H4 (cell line): Measurements from ENCODE around the gene CHCT1. TPM values are rescaled to one million over a fixed set of nuclear protein-coding genes. Genes with fewer than 3 reads are reported as not detected.
"Not testable (repeated sequence)": the region's sequence is repeated elsewhere in the genome, so short reads cannot be mapped to it uniquely, and the experiment has no call there.

ENCODE experiments used
- DNase-seq: peaks from one replicate; pipeline ENCODE4 v3.0.0-alpha.2; 2015; ENCODE audit warnings: low spot score
- total RNA-seq: library from RNA; depleted of rRNA; stranded (reverse); fragments of >200 nt; shearing (Covaris generic); gene quantifications from 2 replicates; pipeline ENCODE4 v1.2.3, GENCODE V29; 2014; rRNA removed

CHCT1 gene
- not detected in 2 replicates for total RNA-seq

- no peak for DNase-seq
Observed at GRCh38 chr17:60422162-60422665, at the start of gene CHCT1. Gene CHCT1 (plus strand): TSS chr17:60422489. CDS start chr17:60422593, 104 bp downstream.

DNA sequence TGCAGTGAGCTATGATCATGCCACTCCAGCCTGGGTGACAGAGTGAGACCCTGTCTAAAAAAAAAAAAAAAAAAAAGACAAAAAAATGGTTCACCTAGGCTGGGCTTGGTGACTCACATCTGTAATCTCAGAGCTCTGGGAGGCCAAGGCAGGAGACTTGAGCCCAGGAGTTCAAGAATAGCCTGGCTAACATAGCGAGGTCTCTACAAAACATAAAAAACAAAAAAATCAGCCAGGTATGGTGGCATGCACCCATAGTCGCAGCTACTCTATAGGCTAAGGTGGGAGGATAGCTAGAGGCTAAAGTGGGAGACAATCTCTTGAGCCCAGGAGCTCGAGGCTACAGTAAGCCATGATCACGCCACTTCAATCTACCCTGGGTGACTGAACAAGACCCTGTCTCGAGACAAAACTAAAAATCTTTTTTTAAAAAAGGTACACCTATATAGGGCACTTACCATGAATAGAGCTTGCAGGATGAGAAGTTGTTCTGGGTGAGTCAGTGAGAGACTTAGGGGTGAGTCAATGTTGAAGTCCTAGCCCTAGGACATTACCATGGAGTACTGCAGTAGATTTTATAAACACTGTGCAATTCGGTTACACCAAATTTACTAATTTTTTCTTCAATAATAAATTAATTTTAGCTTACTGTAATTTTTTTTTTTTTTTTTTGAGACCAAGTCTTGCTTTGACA, 49.4 kb upstream of the CHCT1 start:
- DNase-seq = peak; percentile 56

- DNase-seq = not testable (repeated sequence)
Observed at GRCh38 chr17:60378187-60378586, 44.1 kb upstream of the CHCT1 start.

DNA sequence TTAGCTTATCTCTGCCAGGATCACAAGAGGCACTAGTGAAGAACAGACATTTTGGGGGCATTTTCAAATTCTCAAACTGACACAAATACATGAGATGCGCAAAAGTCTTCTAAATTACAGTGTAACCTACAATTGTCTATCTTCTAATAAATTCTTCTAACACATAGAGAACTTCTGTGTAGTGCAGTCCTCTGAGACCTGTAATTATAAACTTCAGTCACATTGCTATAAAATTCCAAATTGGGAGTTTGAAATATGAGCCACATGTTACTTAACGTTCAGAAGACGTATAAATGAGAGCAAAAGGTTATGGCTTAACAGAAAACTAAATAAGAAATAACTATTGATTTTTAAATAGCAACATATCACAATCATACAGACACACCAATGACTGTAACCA, 42.8 kb upstream of the CHCT1 start:
- DNase-seq = not testable (repeated sequence)

GRCh38 chr17:60381958-60382357, 40.3 kb upstream of the CHCT1 start:
- no peak for DNase-seq

- no peak for DNase-seq
Observed at GRCh38 chr17:60383379-60383778, 38.9 kb upstream of the CHCT1 start.

DNA sequence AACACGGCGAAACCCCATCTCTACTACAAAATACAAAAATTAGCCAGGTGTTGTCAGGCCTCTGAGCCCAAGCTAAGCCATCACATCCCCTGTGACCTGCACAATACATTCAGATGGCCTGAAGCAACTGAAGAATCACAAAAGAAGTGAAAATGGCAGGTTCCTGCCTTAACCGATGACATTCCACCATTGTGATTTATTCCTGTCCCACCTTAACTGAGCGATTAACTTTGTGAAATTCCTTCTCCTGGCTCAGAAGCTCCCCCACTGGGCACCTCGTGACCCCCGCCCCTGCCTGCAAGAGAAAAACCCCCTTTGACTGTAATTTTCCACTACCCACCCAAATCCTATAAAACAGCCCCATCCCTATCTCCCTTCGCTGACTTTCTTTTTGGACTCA, 37.4 kb upstream of the CHCT1 start:
- not testable (repeated sequence) for DNase-seq

DNA sequence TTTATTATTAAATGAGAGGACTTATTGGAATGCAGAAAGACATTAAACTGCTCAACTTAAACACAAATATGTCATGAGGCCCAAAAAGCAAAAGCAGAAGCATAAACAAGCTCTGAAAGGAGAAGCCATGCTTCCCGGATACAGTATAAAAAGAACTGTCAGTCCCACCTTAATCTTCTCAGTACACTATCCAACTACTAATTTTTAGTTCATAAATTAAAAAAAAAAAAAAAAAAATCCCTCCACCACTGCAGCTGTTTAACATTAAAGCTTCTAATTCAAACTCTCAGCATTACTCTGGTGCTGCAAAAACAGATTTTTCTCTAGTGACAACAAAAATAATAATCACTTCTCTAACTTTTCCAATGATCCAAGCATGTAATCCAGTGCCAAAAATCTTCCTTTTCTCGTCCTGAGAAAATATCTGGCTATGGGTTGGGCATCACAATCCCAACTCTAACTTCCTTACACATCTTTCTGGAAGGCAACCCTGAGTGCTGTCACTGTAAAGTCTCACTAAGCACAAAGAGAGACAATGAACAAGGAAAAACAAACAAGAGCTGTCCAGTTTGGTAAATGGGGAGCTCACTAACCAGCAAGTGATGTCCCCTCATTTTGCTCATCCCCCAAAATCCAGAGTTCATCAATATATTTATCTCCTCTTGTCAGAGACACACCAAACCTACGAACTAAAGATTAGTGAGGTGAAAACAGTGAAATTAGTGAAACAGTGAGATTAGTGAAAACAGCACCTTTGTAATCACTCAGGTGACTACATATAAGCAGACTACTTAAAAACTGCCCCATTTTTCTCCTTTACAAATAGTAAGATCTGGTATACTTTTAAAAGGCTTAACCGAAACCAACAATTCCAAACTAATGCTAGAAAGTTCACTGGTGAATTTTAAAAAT, 35.9 kb upstream of the CHCT1 start:
- no peak for DNase-seq

DNA sequence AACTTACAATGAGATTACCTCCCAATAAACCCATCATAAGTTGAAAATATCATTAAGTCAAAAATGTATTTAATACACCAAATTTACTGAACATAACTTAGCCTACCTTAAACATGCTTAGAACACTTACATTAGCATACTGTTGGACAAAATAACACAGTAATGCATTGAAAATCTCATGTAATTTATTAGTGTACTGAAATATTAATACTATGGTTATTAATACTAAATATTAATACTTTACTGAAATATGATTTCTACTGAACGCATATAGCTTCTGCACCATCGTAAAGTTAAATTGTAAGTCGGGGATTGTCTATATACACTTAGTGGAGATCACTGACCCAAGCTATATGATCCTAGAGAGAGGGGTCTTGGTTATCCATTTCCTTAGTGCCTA, 34.6 kb upstream of the CHCT1 start:
- DNase-seq = no peak

- DNase-seq = no peak
Observed at GRCh38 chr17:60388742-60389141, 33.5 kb upstream of the CHCT1 start.

DNA sequence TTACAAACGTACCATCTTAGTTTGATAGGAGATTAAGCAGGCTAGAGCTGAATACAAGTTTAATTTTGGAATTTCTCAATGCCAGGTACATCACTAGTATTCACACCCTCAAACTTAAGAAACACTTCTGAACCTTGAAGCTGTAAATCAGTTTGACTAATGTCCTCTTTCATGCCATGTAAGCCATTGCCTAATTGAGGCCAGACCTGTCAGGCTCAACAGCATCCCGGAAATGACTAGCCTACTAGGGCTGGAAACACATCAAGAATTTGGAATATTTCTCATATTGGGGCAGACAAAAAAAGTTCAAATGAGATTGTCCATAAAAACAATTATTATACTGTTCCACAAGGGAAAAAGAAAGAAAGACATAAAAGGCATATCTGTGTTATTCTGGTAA, 32.1 kb upstream of the CHCT1 start:
- DNase-seq = no peak

- peak; percentile 39 for DNase-seq
Observed at GRCh38 chr17:60390925-60391470, 31.3 kb upstream of the CHCT1 start.

GRCh38 chr17:60391471-60392041, 30.7 kb upstream of the CHCT1 start:
- no peak for DNase-seq

DNA sequence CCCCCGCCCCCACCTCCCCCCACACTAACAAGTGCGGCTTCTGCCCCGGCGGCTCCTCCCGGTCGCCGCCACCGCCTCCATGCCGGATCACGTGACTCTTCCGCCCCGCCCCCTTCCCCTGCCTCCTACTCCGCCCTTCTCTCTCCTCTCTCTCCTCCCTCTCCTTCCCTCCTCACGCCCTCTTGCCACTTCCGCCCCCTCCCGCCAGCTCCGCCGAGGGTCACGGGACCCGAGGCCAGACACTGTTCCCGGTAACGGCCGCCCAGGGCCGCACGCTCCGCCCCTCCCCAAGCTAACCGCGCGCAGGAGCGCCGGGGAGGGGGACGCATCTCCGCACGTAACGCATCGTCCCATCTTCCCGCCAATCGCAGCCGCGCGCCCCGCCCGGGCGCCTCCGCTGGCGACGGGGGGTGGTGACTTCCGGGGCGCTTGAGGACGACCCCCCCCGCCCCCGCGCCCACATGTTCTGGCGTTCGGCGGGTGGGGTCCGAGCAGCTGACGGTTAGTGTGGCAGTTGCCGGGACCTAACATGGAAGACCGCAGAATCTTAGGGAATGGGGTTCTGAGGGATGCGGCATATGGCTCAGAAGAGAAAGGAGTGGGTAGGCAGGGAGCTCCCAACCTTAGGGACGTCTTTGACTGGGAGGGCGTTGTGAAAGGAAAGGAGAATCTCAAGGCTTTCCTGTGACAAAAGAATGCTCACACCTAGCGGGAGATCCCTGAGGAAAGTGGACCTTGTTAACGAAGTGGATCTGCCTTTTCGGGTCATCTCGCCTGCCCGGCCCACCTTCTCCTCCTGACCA, 30.0 kb upstream of the CHCT1 start, which contains the start of gene USP32:
TSS of gene USP32 (minus strand) at position 92 of the 803 bp plus-strand sequence. CDS start 194 bp downstream, outside the sequence.
- DNase-seq = peak; percentile 99

GRCh38 chr17:60392845-60393702, 29.2 kb upstream of the CHCT1 start:
- peak; percentile 86 for DNase-seq

DNA sequence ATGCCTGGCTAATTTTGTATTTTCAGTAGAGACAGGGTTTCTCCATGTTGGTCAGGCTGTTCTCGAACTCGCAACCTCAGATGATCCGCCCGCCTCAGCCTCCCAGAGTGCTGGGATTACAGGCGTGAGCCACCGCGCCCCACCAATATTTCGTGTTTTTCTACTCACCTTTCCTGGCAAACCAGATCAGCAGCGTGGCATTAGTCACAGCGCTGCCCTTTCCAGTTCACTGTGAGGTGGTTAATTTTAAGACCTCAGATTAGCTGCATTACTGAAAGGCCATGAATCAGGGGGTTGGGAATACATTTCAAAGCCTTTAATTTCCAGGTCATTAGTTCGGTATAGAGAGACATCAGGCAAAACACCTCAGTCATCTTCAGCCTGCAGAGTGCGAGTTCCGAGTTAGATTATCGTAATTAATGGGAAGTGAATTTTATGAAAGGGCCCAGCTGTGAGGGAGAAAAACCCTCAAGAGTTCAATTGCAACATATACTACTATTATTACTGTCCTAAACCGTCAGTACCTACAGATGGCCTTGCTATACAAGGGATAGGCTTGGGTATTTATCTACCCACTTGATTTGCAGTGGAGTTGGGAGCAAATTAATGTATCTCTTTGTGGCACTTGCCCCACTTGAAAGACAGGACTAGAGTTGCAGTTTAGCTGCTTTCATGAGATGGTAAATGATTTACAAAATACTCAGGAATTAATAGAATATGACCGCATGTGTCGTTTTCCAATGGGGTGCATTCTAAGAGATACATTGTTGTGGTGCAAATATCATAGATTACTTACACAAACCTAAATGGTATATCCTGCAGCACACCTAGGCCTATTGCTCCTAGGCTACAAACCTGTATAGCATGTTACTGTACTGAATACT, 28.2 kb upstream of the CHCT1 start:
- DNase-seq = no peak

- no peak for DNase-seq
Observed at GRCh38 chr17:60395508-60396065, 26.7 kb upstream of the CHCT1 start.

DNA sequence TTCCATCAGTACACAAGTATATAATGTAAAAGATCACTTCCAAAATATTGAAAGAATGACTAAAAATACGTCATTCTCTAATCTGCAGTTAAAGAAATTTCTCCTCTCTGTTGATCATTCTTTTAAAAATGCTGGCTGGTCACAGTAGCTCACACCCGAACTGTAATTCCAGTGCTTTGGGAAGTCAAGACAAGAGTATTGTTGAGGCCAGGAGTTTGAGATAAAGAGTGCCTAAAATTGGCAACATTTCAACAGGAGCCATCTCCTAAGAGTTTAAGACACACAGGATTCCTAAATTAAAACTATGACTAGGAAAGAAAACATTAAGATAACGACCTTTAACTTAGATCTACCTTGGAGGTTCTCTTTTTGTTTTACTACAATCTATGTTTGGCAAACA, 25.9 kb upstream of the CHCT1 start:
- no peak for DNase-seq
